Measurements from ENCODE around the gene SMU1. TPM values are rescaled to one million over a fixed set of nuclear protein-coding genes. Genes with fewer than 3 reads are reported as not detected.
"Not testable (repeated sequence)": the region's sequence is repeated elsewhere in the genome, so short reads cannot be mapped to it uniquely, and the experiment has no call there.

The SMU1 gene
- polyA plus RNA-seq, 4 donors: 23.7 to 29.3 (median 27.8) TPM

GRCh38 chr9:33022303-33022702 is 54.2 kb downstream of the SMU1 start:
- no peak for DNase-seq (ENCODE audit: low read depth in 4 of 4, low spot score in 3 of 4)

GRCh38 chr9:33019797-33020196 is 56.7 kb downstream of the SMU1 start:
- DNase-seq (ENCODE audit: low read depth in 4 of 4, low spot score in 3 of 4): no peak

- no peak for DNase-seq (ENCODE audit: low read depth in 4 of 4, low spot score in 3 of 4)
Measured at GRCh38 chr9:33017283-33018041, 59.0 kb downstream of the SMU1 start.

- DNase-seq (ENCODE audit: low read depth in 4 of 4, low spot score in 3 of 4): no peak
Measured at GRCh38 chr9:33014665-33015014, 61.8 kb downstream of the SMU1 start.

- no peak for DNase-seq (ENCODE audit: low read depth in 4 of 4, low spot score in 3 of 4)
Measured at GRCh38 chr9:33013962-33014664, 62.4 kb downstream of the SMU1 start.

- no peak for DNase-seq (ENCODE audit: low read depth in 4 of 4, low spot score in 3 of 4)
Measured at GRCh38 chr9:33012328-33013069, 64.0 kb downstream of the SMU1 start.

- DNase-seq (ENCODE audit: low read depth in 4 of 4, low spot score in 3 of 4): no peak
Measured at GRCh38 chr9:33011831-33012230, 64.6 kb downstream of the SMU1 start.

GRCh38 chr9:33007755-33008154 is 68.7 kb downstream of the SMU1 start:
- no peak for DNase-seq (ENCODE audit: low read depth in 4 of 4, low spot score in 3 of 4)

- DNase-seq (ENCODE audit: low read depth in 4 of 4, low spot score in 3 of 4): not testable (repeated sequence)
Measured at GRCh38 chr9:33005335-33005734, 71.1 kb downstream of the SMU1 start.

GRCh38 chr9:33000682-33001055 is 75.8 kb downstream of the SMU1 start:
- DNase-seq (ENCODE audit: low read depth in 4 of 4, low spot score in 3 of 4): not testable (repeated sequence)

- no peak for DNase-seq (ENCODE audit: low read depth in 4 of 4, low spot score in 3 of 4)
Measured at GRCh38 chr9:32992595-32993238, 83.8 kb downstream of the SMU1 start.

GRCh38 chr9:32991897-32992594 is 84.4 kb downstream of the SMU1 start:
- no peak for DNase-seq (ENCODE audit: low read depth in 4 of 4, low spot score in 3 of 4)

Other genes starting within 250 kb of the SMU1 start
- 10 to 100 TPM; 42.5 to 53.0 (median 43.8) TPM for gene APTX, start 75.0 kb downstream of the SMU1 start, polyA plus RNA-seq (ENCODE audit: insufficient read length in 4 of 4)
- 100 to 1,000 TPM; 238 to 275 (median 248) TPM for gene DNAJA1, start 51.4 kb downstream of the SMU1 start, polyA plus RNA-seq (ENCODE audit: insufficient read length in 4 of 4)
- 100 to 1,000 TPM in 3 of 4 donors, 10 to 100 TPM in 1; 88.5 to 135 (median 122) TPM for gene B4GALT1, start 90.7 kb upstream of the SMU1 start, polyA plus RNA-seq (ENCODE audit: insufficient read length in 4 of 4)
- not detected for gene SPINK4, start 163.5 kb upstream of the SMU1 start, polyA plus RNA-seq (ENCODE audit: insufficient read length in 4 of 4)
- 10 to 100 TPM; 81.9 to 91.2 (median 86.4) TPM for gene BAG1, start 188.0 kb upstream of the SMU1 start, polyA plus RNA-seq (ENCODE audit: insufficient read length in 4 of 4)
- gene CHMP5, start 188.4 kb upstream of the SMU1 start, polyA plus RNA-seq (ENCODE audit: insufficient read length in 4 of 4): 100 to 1,000 TPM; 117 to 140 (median 134) TPM
- gene NFX1, start 213.8 kb upstream of the SMU1 start, polyA plus RNA-seq (ENCODE audit: insufficient read length in 4 of 4): 10 to 100 TPM; 29.4 to 33.7 (median 32.1) TPM

All from right renal pelvis (tissue), 4 donors.